GM04503 (cell line): ENCODE results near the gene NUDT15.
"Not testable (repeated sequence)": the region's sequence is repeated elsewhere in the genome, so short reads cannot be mapped to it uniquely, and the experiment has no call there.

Experiments
- DNase-seq: peaks from one replicate; pipeline ENCODE4 v3.0.0-alpha.2; 2012; ENCODE audit warnings: low read depth

Gene NUDT15

GRCh38 chr13:48037346-48038173, at the start of gene NUDT15:
TSS of gene NUDT15 (plus strand) at chr13:48037726. CDS start at chr13:48037747, 21 bp downstream.
- DNase-seq, result peak; percentile 74

GRCh38 chr13:47990427-47990826, 47.1 kb upstream of the NUDT15 start:
- no peak for DNase-seq

GRCh38 chr13:47990920-47991466, 46.5 kb upstream of the NUDT15 start:
- DNase-seq, result no peak

GRCh38 chr13:47991859-47992258, 45.7 kb upstream of the NUDT15 start:
- DNase-seq, result no peak

- DNase-seq, result no peak
Observed at GRCh38 chr13:47997384-47997783, 40.1 kb upstream of the NUDT15 start.

GRCh38 chr13:47999973-48000372, 37.6 kb upstream of the NUDT15 start:
- no peak for DNase-seq

- no peak for DNase-seq
Observed at GRCh38 chr13:48000559-48001113, 36.9 kb upstream of the NUDT15 start.

GRCh38 chr13:48001114-48001881, 36.2 kb upstream of the NUDT15 start, which contains the start of gene SUCLA2:
TSS of gene SUCLA2 (minus strand) at chr13:48001273. CDS start at chr13:48001269, 4 bp downstream.
- peak; percentile 37 for DNase-seq

GRCh38 chr13:48001999-48002398, 35.5 kb upstream of the NUDT15 start:
- DNase-seq, result not testable (repeated sequence)

- no peak for DNase-seq
Observed at GRCh38 chr13:48004201-48004600, 33.3 kb upstream of the NUDT15 start.

- no peak for DNase-seq
Observed at GRCh38 chr13:48006396-48006795, 31.1 kb upstream of the NUDT15 start.

GRCh38 chr13:48009284-48009683, 28.2 kb upstream of the NUDT15 start:
- peak; percentile 76 for DNase-seq

- no peak for DNase-seq
Observed at GRCh38 chr13:48010698-48011097, 26.8 kb upstream of the NUDT15 start.

GRCh38 chr13:48012668-48013067, 24.9 kb upstream of the NUDT15 start:
- no peak for DNase-seq

- DNase-seq, result no peak
Observed at GRCh38 chr13:48014359-48014758, 23.2 kb upstream of the NUDT15 start.

- no peak for DNase-seq
Observed at GRCh38 chr13:48018637-48019036, 18.9 kb upstream of the NUDT15 start.

GRCh38 chr13:48019796-48020195, 17.7 kb upstream of the NUDT15 start:
- DNase-seq, result no peak

GRCh38 chr13:48028066-48028465, 9.5 kb upstream of the NUDT15 start:
- no peak for DNase-seq

- no peak for DNase-seq
Observed at GRCh38 chr13:48029859-48030258, 7.7 kb upstream of the NUDT15 start.

- DNase-seq, result no peak
Observed at GRCh38 chr13:48038761-48039160, 1.2 kb downstream of the NUDT15 start.

GRCh38 chr13:48040049-48040448, 2.5 kb downstream of the NUDT15 start:
- DNase-seq, result no peak

- no peak for DNase-seq
Observed at GRCh38 chr13:48040896-48041295, 3.4 kb downstream of the NUDT15 start.
